Kidney tubule cell (primary cell): ENCODE data around the gene SMAD2.

Experiments
- DNase-seq: peaks from one replicate; pipeline ENCODE4 v3.0.0-alpha.2; 2018; ENCODE audit warnings: low spot score

Gene SMAD2

DNA sequence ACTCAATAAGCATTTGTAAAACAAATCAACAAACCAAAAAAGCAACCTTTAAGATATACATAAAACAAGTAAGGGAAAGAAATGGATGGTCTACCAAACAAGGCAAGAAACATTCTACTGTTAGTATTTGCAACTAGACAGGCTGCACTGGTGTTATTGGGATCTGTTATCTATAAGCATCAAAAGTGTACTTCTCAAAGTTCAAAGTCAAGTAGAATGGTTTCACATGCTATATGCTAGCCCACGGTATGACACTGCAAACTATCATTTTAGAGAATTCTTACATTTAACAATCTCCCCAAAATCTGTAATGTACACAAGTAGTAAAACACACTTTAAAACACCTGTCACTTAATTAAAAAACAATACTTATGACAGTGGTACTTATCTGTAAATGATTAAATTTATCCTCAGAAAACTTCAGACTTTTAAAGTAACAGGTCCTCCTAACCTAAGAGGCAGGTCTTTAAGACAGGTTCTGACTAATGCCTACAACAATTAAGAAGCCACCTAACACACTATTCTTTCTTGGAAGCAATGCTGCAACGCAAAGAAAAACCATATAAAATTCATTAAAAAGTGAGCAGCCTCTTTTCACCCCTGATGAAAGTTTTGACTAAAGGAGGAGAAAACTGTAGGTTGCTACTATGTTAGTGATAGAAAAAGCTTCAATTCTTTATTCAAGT lies 34.8 kb downstream of the SMAD2 start:
- DNase-seq: no peak

DNA sequence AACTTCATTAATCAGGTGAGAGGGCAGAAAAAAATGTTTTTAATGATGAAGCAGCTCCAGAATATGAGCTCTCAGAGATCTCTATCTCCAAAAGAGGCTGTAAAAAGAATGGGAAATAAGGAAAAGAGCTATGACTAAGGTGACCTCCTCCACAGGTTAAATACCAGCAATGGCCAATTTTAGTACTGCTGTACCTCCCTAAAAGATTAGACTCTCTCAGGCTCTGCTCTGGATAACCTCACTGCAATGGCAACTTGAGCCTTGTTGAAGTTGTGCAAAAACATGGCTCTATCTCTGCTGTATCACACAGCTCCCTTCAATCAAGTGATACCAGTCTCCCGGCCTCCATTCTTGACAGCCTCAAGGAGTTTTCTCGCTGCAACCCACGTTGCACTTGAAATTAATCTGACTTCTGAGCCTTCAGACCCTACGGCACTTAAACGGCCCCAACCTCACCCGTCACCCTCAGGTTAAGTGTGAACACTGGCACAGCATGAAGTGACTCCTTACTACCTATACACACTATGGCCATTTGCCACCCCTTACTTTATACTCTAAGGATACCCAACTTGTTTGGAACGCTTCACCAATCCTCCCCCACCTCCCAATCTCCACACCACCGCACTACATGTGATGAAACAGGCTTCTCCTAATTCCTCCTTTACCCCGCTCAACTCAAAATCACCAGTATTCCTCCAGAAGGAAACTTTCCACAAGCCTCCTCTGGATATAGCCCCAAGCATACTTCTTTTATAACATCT lies 36.3 kb downstream of the SMAD2 start:
- DNase-seq: no peak

DNA sequence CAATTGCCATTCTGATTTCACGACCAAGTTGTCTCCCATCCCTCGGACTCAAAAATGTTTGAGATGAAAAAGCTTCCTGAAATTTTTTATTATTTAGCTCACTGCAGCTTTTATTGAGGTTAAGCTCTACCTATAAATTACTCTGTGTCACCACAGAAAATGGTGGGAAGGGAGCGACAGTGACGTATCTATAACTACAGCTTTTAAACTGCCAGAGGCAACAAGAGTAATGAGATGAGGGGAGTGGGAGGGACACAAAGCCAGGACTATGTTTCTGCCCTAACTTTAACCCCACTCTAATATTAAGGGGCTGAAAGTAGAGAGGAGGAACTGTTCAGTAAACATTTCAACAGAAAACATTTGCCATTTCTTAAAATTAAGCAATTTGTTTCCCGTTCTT lies 37.4 kb downstream of the SMAD2 start:
- no peak for DNase-seq

DNA sequence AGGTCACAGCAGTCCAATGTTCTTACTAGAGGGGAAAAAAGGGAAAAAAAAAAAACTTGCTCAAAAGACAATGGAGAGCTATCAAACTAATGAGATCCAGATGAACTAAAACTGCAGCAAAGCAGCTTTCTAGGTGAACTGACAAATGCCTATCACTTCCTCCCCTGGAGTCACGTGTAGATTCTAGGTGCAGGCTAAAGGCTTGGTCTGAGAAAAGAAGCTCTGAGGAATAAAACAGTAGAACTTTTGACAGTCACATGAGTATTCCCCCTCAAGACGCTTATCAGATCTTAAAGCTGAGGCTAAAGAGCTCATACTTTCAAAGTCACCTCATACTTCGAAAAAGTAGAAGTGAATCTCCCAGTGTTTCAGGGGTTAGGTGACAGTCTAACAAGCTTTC lies 42.3 kb downstream of the SMAD2 start:
- no peak for DNase-seq

DNA sequence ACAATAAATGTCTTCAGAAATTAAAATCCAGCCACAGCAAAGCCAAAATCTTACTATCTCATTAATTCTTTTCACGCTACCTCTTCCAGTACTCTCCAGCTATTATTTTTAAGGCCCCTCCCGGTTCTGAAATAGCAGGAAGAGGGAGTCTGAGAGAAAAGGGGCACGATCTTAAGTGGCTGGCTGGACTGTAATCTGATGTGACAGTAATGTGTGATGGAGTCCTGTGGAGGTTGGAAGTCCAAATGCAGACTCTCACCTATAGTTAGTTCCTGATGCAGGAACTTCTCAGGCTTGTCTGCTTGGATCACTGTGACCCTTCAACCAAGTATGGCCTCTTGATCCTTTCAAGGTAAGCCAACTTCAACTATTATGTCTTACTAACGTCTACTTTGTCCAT lies 43.2 kb downstream of the SMAD2 start:
- no peak for DNase-seq

DNA sequence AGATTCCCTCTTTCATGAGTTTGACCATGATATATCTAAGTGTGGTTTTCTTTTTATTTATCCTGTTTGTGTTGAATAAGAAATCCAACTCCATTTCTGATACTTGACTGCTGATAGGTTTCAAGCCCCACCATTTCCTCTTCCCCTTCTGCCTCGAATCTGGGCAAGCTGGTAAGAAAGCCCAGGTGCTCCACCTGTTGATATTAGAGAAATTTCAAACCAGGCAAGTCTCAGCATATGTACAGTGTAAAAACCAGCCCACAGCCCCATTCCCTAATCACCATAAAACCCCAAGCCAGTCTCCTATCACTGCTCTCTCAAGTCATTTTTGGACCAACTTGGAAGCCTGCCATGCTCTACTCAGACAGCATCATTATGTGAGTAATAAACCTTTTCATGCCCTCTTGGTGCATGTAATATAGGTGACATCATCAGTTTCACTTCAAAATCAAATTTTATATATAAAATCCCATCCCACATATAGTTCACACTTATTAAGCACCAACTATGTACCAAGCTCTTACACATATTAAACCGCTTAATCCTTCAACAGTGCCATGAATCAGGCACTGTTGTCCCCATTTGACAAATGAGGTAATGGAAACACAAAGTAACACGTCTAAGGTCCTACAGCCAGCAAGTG lies 46.6 kb downstream of the SMAD2 start:
- DNase-seq: peak; percentile 80

DNA sequence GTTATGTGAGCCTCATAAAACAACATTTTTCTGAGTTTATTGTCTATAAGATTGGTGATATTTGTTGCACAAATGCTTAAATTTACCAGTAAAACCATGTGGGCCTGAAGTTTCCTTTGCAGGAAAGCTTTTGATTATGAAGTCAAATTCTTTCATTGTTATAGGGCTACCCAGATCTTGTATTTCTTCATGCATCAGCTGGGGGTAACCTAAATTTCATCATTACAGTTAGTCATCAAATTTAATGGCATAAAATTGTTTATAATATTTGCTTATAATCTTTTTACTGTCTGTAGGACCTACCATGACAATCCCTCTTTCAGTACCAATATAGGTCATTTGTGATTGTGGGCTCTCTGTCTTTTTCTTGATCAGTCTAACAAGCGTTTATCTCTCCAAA lies 47.8 kb downstream of the SMAD2 start:
- DNase-seq: no peak

DNA sequence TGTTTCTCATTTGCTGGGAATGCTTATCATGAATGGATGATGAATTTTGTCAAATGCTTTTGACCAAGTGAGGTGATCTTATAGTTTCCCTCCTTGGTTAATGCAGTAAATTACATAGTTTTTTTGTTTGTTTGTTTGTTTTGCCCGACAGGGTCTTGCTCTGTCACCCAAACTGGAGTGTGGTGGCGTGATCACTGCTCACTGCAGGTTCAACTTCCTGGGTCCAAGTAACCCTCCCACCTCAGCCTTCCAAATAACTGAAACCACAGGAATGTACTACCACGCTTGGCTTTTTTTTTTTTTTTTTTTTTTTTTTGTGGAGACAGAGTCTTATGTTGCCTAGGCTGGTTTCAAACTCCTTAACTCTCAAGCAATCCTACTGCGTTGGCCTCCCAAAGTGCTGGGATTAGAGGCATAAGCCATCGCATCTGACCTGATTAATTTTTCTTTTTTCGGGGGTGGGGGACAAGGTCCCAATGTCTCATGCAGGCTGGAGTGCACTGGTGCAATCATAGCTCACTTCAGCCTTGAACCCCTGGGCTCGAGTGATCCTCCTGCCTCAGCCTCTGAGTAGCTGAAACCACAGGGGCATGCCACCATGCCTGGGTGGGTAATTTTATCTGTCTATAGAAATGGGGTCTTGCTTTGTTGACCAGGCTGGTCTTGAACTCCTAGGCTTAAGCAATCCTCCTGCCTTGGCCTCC lies 48.6 kb downstream of the SMAD2 start:
- DNase-seq: peak; percentile 88

DNA sequence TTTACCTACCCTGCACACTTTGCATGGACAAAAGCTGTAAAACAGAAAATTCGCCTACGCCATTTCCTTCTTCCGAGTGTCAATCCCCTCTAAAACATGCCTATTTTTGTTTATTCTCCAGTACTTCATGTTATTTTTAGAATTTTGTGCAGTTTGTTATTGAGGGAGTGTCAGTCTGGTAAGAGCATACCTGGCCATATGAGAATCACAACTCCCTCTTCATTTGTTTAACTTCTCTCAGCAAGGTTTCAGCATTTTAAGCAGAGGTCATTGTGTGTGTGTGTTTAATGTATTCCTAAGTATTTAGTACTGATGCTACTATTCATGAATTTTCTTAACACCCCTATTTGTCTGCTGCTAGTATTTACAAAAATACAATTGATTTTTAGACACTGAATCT lies 49.4 kb downstream of the SMAD2 start:
- DNase-seq: no peak

DNA sequence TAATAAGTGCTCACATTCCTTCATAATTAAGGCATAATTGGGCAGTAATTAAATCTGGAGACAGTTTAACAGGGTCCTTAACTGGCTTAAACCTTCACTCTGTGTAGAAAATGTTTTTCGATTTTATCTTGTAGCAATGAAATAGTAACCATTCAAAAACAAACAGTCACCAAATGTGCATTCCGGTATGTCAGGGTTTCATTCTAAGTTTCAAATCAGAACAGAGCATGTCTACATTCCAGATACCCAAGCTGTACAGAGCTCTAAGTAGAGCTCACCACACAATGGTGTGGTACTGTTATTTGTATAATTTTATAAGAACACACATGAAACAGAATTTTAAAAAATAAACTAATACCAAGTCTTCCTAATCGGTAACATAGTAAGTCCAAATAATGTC lies 52.6 kb downstream of the SMAD2 start:
- no peak for DNase-seq

DNA sequence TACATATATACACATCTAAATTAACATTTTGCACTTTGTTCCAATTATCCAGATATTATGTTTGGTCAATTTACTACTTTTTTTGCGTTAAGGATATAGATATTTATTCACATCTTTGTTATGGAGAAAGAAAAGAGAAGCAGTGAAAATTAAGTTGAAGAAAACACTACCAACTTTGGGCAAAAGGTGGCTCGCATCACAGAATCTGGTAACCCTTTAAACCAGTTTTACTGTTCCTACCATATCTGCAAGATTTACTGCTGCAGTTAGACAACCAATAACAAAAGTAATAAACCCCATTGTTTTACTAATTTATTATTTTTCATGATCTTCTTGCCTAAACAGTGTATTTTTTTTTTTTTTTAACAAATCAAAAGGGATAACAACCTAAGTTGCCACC lies 53.6 kb downstream of the SMAD2 start:
- DNase-seq: no peak

DNA sequence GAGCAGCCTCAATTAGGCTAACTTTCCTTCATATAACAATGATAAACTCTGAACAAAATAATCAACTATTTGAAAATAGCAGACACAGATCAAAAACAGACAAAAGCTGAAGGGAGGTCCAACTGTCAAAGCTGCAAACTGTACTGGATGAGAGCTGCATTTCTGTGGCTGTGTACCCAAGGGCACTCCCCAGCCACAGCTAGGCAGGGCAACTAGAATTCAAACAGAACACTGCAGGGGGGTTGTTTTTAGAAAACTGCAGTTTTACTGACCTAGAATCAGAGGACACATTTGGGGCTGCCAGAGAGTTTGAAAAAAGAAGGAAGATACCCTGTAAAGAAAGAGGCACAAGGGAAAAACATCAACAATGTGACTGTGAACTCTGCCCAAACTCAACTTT lies 56.8 kb downstream of the SMAD2 start:
- no peak for DNase-seq

DNA sequence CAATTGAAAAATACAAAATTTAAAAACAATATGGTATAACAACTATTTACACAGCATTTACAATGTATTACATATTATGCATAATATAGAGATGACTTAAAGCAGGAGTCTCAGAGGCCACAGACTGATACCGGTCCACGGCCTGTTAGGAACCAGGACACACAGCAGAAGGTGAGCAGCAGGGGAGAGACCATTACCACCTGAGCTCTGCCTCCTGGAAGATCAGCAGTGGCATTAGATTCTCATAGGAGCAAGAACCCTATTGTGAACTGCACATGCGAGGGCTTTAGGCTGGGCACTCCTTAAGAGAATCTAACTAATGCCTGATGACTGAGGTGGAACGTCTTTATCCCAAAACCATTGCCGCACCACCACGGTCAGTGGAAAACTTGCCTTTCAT lies 58.0 kb downstream of the SMAD2 start:
- no peak for DNase-seq

DNA sequence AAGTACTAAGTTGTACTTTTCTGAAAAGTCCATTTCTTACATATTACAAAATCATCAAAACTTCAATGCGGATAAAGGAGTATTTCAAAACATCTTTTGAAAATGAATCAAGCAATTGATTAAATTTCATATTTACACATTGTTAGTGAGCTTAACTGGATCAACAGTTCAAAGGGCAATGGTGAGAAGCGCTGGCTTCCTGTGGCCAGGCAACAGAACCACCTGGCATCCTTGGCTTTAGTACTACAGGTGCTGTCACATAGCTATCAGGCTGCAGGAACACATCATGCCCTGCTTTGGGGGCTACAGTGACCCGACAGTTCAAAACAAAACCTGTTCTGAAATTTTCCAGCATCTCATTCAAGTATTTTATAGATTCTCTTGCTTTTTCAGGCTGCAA lies 59.2 kb downstream of the SMAD2 start:
- no peak for DNase-seq

DNA sequence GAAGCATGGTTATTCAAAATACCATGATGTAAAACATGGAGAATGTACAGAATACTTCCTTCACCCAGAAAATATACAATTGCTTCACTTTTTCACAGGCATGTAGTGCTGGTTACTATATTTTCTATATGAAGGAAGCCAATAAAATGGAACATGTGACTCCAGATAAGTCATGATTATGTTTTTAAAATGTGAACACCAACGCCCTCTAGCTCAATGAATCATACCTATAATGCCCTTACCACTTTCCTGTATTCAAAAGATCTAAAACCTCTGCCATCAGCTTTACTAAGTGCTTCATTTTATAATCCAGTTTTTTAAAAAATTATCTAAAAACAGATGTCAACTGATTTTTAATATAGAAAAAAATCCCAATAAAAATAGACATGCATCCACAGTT lies 59.9 kb downstream of the SMAD2 start:
- no peak for DNase-seq

DNA sequence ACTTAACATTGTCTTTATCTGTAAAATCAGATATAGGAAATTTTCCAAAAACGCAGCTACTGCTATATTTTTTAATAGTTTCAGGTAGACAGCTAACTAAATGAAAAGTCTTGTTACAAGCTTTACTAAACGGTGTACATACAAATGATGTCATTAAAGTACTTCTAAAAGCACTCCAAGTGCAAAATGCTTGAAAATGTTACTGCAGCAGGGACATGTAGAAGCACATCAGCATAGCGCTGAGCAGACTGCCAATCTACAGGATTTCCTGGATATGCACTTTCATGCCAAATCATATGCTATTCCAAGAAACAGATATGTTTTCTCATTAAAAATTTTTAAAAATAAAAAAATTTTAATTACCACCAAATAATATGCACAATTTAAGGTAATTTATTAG lies 61.7 kb downstream of the SMAD2 start:
- no peak for DNase-seq

DNA sequence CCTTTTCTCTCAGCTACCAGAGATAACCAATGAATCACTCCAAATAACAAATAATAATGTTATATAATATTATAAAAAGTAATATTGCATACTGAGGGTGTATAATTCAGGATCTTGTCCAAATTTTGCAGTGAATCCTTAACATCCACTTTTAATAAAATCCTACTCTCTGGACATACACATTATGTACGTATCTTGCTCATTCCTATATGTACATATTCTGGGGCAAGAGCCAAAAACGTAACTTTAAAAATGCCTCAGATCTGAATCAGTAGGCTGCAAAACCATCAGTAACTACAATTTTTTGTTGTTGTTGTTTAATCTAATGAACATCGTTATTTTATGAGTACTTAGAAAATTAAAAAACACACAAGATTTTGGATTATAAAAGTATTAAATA lies 65.3 kb downstream of the SMAD2 start:
- no peak for DNase-seq

DNA sequence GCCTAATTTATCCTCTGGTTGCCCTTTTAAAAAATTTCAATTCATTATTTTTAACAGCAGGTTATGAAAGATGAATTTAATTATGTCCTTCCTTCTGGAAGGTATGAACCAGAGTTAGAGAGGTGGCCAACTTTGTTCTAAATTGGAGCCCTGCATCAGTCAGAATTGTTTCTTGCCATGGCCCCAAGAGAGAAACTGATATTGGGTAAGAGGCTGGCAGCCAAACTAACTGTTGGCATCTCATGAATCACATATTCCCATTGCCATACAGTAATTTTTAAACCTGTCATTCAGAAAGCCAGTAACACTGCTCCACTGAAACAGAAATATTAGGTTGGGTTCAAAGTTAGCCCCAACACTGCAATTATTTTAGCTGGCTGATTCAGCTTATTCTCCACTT lies 67.4 kb downstream of the SMAD2 start:
- DNase-seq: no peak

DNA sequence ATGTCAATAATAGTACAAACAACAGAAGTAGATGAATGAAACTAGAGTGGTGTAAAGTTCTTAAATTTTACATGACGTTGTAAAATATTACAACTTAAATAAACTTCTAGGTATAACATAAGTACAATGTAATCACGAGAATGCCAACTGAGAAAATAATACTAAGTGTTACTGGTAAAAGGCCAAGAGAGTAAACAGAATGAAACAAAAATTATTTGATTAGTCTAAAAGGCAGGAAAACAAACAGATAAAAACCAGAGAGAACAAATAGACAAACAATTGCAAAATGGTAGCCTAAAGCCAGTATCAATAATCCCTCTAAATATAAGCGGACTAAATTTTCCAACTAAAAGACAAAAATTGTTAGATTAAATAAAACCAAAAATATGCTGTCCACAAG lies 71.9 kb downstream of the SMAD2 start:
- no peak for DNase-seq

DNA sequence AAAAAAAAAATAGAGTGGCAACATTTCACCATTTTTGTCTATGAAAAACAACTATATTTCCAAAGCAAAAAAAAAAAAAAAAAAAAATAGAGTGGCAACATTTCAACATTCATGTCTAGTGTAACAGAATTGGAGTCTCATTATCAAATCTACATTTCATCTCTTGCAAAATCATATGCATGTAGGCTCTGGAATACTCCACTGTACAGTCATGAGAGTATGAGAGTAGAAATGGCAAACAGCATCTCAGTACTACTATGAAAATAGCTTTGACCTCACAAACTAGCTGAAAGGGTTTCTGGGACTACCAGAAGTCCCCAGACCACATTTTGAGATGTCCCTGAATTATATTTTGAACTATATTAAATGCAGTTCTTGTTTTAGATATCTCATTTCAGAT lies 82.8 kb downstream of the SMAD2 start:
- DNase-seq: no peak

DNA sequence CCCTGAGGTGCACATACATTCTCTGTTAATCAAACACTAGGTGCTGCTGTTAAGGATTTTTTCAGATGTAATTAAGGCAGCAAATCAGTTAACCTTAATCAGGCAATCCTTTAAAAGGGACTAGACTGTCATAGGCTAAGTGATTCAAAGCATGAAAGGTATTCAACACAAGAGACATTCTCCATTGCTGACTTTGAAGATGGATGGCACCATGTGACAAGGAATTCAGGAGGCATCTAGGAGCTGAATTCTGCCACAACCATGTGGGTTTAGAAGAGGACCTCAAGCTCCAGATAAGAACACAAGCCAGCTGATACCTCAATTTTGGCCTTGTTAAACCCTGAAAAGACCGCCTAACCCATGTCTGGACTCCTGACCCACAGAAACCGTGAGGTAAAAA lies 84.0 kb downstream of the SMAD2 start:
- DNase-seq: peak; percentile 9

DNA sequence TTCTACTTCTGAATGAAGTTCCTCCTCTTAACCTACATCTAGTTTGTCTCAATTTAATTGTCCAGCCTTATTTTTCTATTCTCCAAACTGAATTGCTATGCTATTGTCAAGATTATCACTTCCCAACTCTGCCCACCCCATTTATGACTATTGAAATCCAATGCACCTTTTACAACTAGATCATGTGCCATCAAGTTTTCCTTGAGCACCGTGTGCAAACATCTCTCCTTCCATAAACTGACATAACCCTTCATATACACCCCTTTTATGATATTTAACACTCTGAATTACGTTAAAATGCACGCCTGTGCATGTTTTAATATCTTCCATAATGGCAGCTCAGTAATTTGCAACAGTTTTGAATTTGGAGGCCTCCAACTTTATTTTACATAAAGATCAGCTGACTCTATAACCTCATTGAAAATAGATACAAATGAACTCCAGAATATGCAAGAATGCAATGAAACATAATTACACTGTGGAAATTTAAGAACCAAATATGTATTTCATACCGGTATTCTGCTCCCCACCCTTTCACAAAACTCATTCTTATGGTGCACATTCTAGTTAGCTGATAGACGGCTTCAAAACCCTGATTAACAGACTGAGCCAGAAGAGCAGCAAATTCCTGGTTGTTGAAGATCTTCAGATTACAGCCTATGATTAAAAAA lies 85.5 kb downstream of the SMAD2 start:
- no peak for DNase-seq
